PC-9 (cell line): ENCODE measurements around the gene MSLN.

Source experiments
- CTCF ChIP-seq: fragments of 200-600 bp; sonication (generic); conservative IDR thresholded peaks from 2 replicates; pipeline ENCODE4 v1.6.1; 2017; ENCODE audit warnings: mixed run types, antibody characterized with exemption, mild to moderate bottlenecking, moderate library complexity
- EZH2 ChIP-seq: fragments of 200-600 bp; sonication (generic); IDR thresholded peaks from 2 replicates; pipeline ENCODE4 v1.8.0; 2017; ENCODE audit warnings: antibody characterized with exemption, low read depth

GRCh38 chr16:751152-752006 lies 9.2 kb upstream of the MSLN start:
- TF ChIP-seq CTCF (no peak), EZH2 (no peak)
